PC-3 (cell line): ENCODE results near the gene UFC1. TPM values are rescaled to one million over a fixed set of nuclear protein-coding genes. Genes with fewer than 3 reads are reported as not detected.

Experiments
- ATAC-seq: fragments of 200-7000 bp; cut with Tn5 transposase; 2 replicates; pipeline ENCODE4 v1.9.1; 2020; ENCODE audit warnings: mild to moderate bottlenecking, moderate library complexity
- BruUV-seq: library from RNA; stranded (reverse); fragments of 400-500 nt; replicated peaks from 2 replicates; lab custom pipeline; 2021; lab: Mats Ljungman, UMichigan
- CTCF ChIA-PET: fragments of 300-600 bp; sonication (Branson Sonifier 250); formaldehyde crosslinking; loops from one replicate; lab custom pipeline; 2022; ENCODE audit warnings: antibody characterized with exemption; lab: Charles Lee
- POLR2A ChIA-PET: fragments of 300-600 bp; sonication (Branson Sonifier 250); formaldehyde crosslinking; loops from one replicate; lab custom pipeline; 2022; ENCODE audit warnings: antibody characterized with exemption; ENCODE audit not compliant: unreplicated experiment; lab: Charles Lee
- DNase-seq: peaks from one replicate; pipeline ENCODE4 v3.0.0-alpha.2; 2015
- H2AFZ ChIP-seq: fragments of 300-600 bp; sonication (generic); 2 replicates; pipeline ENCODE4 v1.6.0; 2016; ENCODE audit warnings: antibody characterized with exemption, low read length
- H3F3A ChIP-seq: fragments of 300-600 bp; sonication (generic); one replicate; pipeline ENCODE4 v1.6.0; 2017; ENCODE audit warnings: antibody characterized with exemption, low read length, control low read depth, mild to moderate bottlenecking; ENCODE audit not compliant: unreplicated experiment
- H3K27ac ChIP-seq: fragments of 300-600 bp; sonication (generic); 2 replicates; pipeline ENCODE4 v1.5.1; 2016; ENCODE audit warnings: mild to moderate bottlenecking, low read length
- H3K27me3 ChIP-seq: fragments of 300-600 bp; sonication (generic); 2 replicates; pipeline ENCODE4 v1.6.1; 2016; ENCODE audit warnings: low read length, mixed read lengths
- H3K36me3 ChIP-seq: fragments of 300-600 bp; sonication (generic); 2 replicates; pipeline ENCODE4 v1.6.1; 2016; ENCODE audit warnings: low read depth, mixed run types, low read length, mixed read lengths
- H3K4me1 ChIP-seq: fragments of 300-600 bp; sonication (generic); 2 replicates; pipeline ENCODE4 v1.5.1; 2016; ENCODE audit warnings: low read length; ENCODE audit not compliant: insufficient read depth
- H3K4me2 ChIP-seq: fragments of 300-600 bp; sonication (generic); 2 replicates; pipeline ENCODE4 v1.6.0; 2016; ENCODE audit warnings: low read length
- H3K4me3 ChIP-seq: fragments of 300-600 bp; sonication (generic); 2 replicates; pipeline ENCODE4 v1.5.1; 2016; ENCODE audit warnings: mild to moderate bottlenecking, low read length, mixed read lengths
- H3K79me2 ChIP-seq: fragments of 300-600 bp; sonication (generic); 2 replicates; pipeline ENCODE4 v1.6.1; 2017; ENCODE audit warnings: low read length, mixed read lengths
- H3K9ac ChIP-seq: fragments of 300-600 bp; sonication (generic); 2 replicates; pipeline ENCODE4 v1.6.0; 2016; ENCODE audit warnings: mild to moderate bottlenecking, low read length
- H3K9me2 ChIP-seq: fragments of 300-600 bp; sonication (generic); replicated peaks from 2 replicates; pipeline ENCODE4 v1.6.1; 2016; ENCODE audit warnings: mixed run types, low read length, mixed read lengths
- H3K9me3 ChIP-seq: fragments of 300-600 bp; sonication (generic); 2 replicates; pipeline ENCODE4 v1.6.1; 2016; ENCODE audit warnings: low read length, mixed read lengths
- H4K20me1 ChIP-seq: fragments of 300-600 bp; sonication (generic); 2 replicates; pipeline ENCODE4 v1.6.1; 2016; ENCODE audit warnings: low read length, mixed read lengths
- CTCF ChIP-seq: fragments of 300-600 bp; sonication (generic); conservative IDR thresholded peaks from 2 replicates; pipeline ENCODE4 v1.5.1; 2017; ENCODE audit warnings: antibody characterized with exemption, low read depth, mild to moderate bottlenecking, low read length
- EZH2 ChIP-seq: fragments of 300-600 bp; sonication (generic); IDR thresholded peaks from one replicate; pipeline ENCODE4 v1.6.1; 2017; ENCODE audit warnings: antibody characterized with exemption, mild to moderate bottlenecking, low read length; ENCODE audit not compliant: unreplicated experiment
- EZH2phosphoT487 ChIP-seq: fragments of 300-600 bp; sonication (generic); IDR thresholded peaks from 2 replicates; pipeline ENCODE4 v1.6.1; 2018; ENCODE audit warnings: mild to moderate bottlenecking, antibody characterized with exemption, low read length, borderline replicate concordance
- intact Hi-C: fragments of 100-400 bp; cut with micrococcal nuclease; formaldehyde crosslinking; loops from 2 replicates; pipeline ENCODE4 v1.9.0; 2023
- total RNA-seq: library from RNA; depleted of rRNA; stranded (reverse); fragments of >200 nt; gene quantifications from 2 replicates; pipeline ENCODE4 v1.2.3, GENCODE V29; 2014

UFC1 gene
- total RNA-seq, 1 experiment from 2014 or later, result 113 TPM

DNA sequence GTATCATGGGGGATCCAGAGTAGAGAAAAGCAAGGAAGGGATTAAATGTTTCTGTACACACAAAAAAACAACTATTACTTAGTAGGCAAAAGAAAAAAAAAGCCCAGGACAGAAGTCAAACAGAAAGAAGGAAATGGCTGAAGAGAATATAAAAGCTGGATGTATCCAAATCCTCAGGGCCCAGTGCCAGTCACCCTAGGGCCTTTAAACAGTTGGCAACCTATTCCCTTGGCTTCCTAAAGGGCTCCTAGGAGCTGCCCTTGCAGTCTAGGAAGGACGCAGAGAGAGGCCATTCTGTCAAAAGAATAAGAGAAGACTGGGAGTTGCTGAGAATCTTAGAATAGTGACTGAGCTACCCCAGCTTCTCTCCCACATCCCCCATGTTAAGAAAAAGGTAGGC, 18.6 kb downstream of the UFC1 start:
- no peak overlapping the region for H3K27ac ChIP-seq
- H3F3A ChIP-seq, result no peaks in the 10 kb centered on the region
- no peaks in the 10 kb centered on the region for H3K9me3 ChIP-seq
- no peak overlapping the region for H3K9ac ChIP-seq
- POLR2A ChIA-PET, result interaction anchor here (0.9 kb wide), 1 partner anchor 10 kb away, joined by 12 read pairs; no protein-coding TSS in a partner anchor
- CTCF ChIA-PET, result no interaction called here
- H3K4me2 ChIP-seq, result no peak overlapping the region
- no peaks in the 10 kb centered on the region for H3K9me2 ChIP-seq
- peaks cover 19% of the 10 kb centered on the region for H3K79me2 ChIP-seq
- no peak for ATAC-seq
- no TSS peak for BruUV-seq
- H2AFZ ChIP-seq, result no peak overlapping the region
- peaks cover 11% of the 10 kb centered on the region; the same call in 1 of the 2 replicates for H3K4me1 ChIP-seq
- no peaks in the 10 kb centered on the region for H4K20me1 ChIP-seq
- intact Hi-C loops, result no loop called here
- no peak for TF ChIP-seq EZH2
- TF ChIP-seq EZH2phosphoT487, result no peak
- TF ChIP-seq CTCF, result no peak
- H3K36me3 ChIP-seq, result peaks cover 47% of the 10 kb centered on the region; the same call in 1 of the 2 replicates
- no peak for DNase-seq
- no peak overlapping the region for H3K4me3 ChIP-seq
- no peaks in the 10 kb centered on the region for H3K27me3 ChIP-seq

GRCh38 chr1:161172776-161173376, 19.1 kb downstream of the UFC1 start:
- POLR2A ChIA-PET, result interaction anchor here (0.9 kb wide), 1 partner anchor 9 kb away, joined by 12 read pairs; no protein-coding TSS in a partner anchor
- no peaks in the 10 kb centered on the region for H3K27me3 ChIP-seq
- TF ChIP-seq EZH2 (no peak), EZH2phosphoT487 (no peak)
- peaks cover 16% of the 10 kb centered on the region for H3K4me1 ChIP-seq
- H3K36me3 ChIP-seq, result peaks cover 47% of the 10 kb centered on the region; the same call in 1 of the 2 replicates
- intact Hi-C loops, result no loop called here
- no peak overlapping the region for H3K9ac ChIP-seq
- H3F3A ChIP-seq, result no peaks in the 10 kb centered on the region
- ATAC-seq (no peak), DNase-seq (no peak)
- no TSS peak for BruUV-seq
- H3K9me2 ChIP-seq, result no peaks in the 10 kb centered on the region
- CTCF ChIA-PET, result no interaction called here
- H3K27ac ChIP-seq, result no peak overlapping the region
- no peaks in the 10 kb centered on the region for H4K20me1 ChIP-seq
- H3K79me2 ChIP-seq, result peaks cover 19% of the 10 kb centered on the region
- no peak overlapping the region for H2AFZ ChIP-seq
- H3K9me3 ChIP-seq, result no peaks in the 10 kb centered on the region
- H3K4me3 ChIP-seq, result no peak overlapping the region
- H3K4me2 ChIP-seq, result no peak overlapping the region

DNA sequence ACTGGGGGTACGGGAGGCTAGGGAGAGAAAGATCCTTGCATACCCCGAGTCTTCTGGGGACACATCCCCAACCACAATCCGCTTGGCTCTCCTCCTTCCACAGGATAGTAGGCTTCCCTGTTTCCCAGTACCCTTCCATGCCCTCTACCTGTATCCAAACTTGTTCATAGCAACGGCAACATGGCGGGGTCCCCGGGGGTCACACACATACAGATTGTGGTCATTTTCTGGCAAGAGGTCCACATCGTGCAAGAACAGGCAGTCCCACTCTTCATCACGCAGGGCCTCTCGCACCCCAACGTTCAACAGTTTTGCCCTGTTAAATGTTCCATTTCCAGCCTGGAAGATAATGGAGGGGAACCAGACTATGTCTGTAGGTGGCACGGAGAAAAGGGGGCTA, 19.9 kb downstream of the UFC1 start:
- no peak for DNase-seq
- Histone ChIP-seq H3K4me2 (no peak overlapping the region), H3K79me2 (peaks cover 19% of the 10 kb centered on the region), H3K4me1 (peaks cover 18% of the 10 kb centered on the region), H3K9me3 (no peaks in the 10 kb centered on the region), H3F3A (no peaks in the 10 kb centered on the region), H3K36me3 (peaks cover 47% of the 10 kb centered on the region; the same call in 1 of the 2 replicates), H3K4me3 (no peak overlapping the region), H3K27me3 (no peaks in the 10 kb centered on the region), H2AFZ (no peak overlapping the region), H3K9me2 (no peaks in the 10 kb centered on the region), H3K9ac (no peak overlapping the region), H3K27ac (no peak overlapping the region), H4K20me1 (no peaks in the 10 kb centered on the region)
- POLR2A ChIA-PET, result no interaction called here
- CTCF ChIA-PET, result no interaction called here
- ATAC-seq, result no peak
- TF ChIP-seq CTCF, result no peak
- TF ChIP-seq EZH2phosphoT487, result no peak
- TF ChIP-seq EZH2, result no peak
- no TSS peak for BruUV-seq
- intact Hi-C loops, result no loop called here
